ENCODE results near the gene NDRG3. TPM values are rescaled to one million over a fixed set of nuclear protein-coding genes. Genes with fewer than 3 reads are reported as not detected.

The NDRG3 gene
- total and polyA plus RNA-seq, 12 donors = 29.0 to 91.4 (median 53.0) TPM

GRCh38 chr20:36737183-36737499, 8.7 kb downstream of the NDRG3 start:
- TF ChIP-seq, protein P1, sequence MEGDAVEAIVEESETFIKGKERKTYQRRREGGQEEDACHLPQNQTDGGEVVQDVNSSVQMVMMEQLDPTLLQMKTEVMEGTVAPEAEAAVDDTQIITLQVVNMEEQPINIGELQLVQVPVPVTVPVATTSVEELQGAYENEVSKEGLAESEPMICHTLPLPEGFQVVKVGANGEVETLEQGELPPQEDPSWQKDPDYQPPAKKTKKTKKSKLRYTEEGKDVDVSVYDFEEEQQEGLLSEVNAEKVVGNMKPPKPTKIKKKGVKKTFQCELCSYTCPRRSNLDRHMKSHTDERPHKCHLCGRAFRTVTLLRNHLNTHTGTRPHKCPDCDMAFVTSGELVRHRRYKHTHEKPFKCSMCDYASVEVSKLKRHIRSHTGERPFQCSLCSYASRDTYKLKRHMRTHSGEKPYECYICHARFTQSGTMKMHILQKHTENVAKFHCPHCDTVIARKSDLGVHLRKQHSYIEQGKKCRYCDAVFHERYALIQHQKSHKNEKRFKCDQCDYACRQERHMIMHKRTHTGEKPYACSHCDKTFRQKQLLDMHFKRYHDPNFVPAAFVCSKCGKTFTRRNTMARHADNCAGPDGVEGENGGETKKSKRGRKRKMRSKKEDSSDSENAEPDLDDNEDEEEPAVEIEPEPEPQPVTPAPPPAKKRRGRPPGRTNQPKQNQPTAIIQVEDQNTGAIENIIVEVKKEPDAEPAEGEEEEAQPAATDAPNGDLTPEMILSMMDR (IDR thresholded peaks at IDR 0.05) = no peak
- TF ChIP-seq POLR2A (IDR thresholded peaks at IDR 0.05) = no peak
- Histone ChIP-seq H3K36me3 (replicated peaks in 1 of 2) (no peaks in the 10 kb centered on the region), H3K27me3 (no peaks in the 10 kb centered on the region), H3K4me3 (no peak overlapping the region), H3K9me3 (replicated peaks in 1 of 3) (no peaks in the 10 kb centered on the region), H3K4me1 (replicated peaks in 1 of 2) (peaks cover under 1 to 13% of the 10 kb centered on the region in 2 donors), H3K27ac (no peak overlapping the region)
- intact Hi-C loops (cut with DNase I) = no loop called here
- 92 to 94% (median 94%) methylated on average over 6 of the region's 6 CpGs for WGBS, 4 donors
- no peak for DNase-seq

GRCh38 chr20:36736451-36737182, 9.3 kb downstream of the NDRG3 start:
- intact Hi-C loops (cut with DNase I) = no loop called here
- no peak overlapping the region for H3K4me3 ChIP-seq
- TF ChIP-seq POLR2A (IDR thresholded peaks at IDR 0.05) = no peak
- TF ChIP-seq, protein P1 (IDR thresholded peaks at IDR 0.05) = no peak
- DNase-seq = no peak
- H3K27me3 ChIP-seq = no peaks in the 10 kb centered on the region
- H3K27ac ChIP-seq = no peak overlapping the region
- peaks cover 0 to 8% of the 10 kb centered on the region in 2 donors for H3K4me1 ChIP-seq (replicated peaks in 1 of 2)
- 92 to 97% (median 94%) methylated on average over 3 of the region's 3 CpGs for WGBS, 4 donors
- no peaks in the 10 kb centered on the region for H3K36me3 ChIP-seq (replicated peaks in 1 of 2)
- H3K9me3 ChIP-seq (replicated peaks in 1 of 3) = no peaks in the 10 kb centered on the region

DNA sequence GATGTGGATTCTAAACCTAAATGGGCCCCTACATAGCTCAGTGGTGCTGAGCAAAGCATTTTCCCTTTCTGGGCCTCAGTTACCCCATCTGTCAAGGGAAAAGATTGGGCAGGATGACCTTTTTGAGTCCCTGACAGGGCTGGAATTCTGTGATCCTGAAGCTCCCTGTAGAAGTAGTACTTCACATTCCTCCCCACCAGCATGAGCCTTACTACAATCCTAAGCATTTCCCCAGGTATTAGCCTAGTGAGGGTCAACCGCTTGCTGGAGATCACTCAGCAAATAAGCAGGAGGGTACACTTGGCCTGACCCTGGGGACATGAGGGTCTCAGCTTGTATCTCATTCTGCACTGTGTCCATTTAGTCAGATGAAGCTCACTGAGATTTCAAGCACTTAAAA, 13.4 kb downstream of the NDRG3 start:
- TF ChIP-seq POLR2A (IDR thresholded peaks at IDR 0.05) = no peak
- TF ChIP-seq, protein P1 (IDR thresholded peaks at IDR 0.05) = no peak
- WGBS, 4 donors = 90 to 100% (median 99%) methylated on average over 1 of the region's 1 CpG
- no peak for DNase-seq
- no peaks in the 10 kb centered on the region for H3K36me3 ChIP-seq (replicated peaks in 1 of 2)
- no peaks in the 10 kb centered on the region for H3K9me3 ChIP-seq (replicated peaks in 1 of 3)
- no peak overlapping the region for H3K4me3 ChIP-seq
- no peaks in the 10 kb centered on the region for H3K27me3 ChIP-seq
- intact Hi-C loops (cut with DNase I) = no loop called here
- no peak overlapping the region for H3K27ac ChIP-seq
- peaks cover 0 to 6% of the 10 kb centered on the region in 2 donors for H3K4me1 ChIP-seq (replicated peaks in 1 of 2)

DNA sequence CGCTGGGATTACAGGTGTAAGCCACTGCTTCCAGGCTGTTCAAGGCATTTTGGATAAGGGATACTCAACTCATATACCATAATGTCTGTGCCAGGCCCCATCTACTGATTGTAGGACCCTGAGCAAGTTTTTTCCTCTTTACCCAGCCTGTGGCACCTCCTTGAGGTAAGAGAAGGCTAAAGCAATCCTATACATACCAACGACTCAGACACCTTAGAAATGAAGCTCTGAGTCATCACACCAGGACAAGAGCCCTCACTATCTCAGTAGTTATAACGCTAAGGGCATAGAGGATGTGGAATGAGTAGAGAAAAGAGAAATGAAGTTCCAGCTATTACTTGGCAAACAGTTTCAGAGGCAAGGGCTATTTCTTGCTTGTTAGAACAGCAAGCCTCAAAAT, 16.9 kb downstream of the NDRG3 start:
- no peak for TF ChIP-seq POLR2A (IDR thresholded peaks at IDR 0.05)
- TF ChIP-seq, protein P1 (IDR thresholded peaks at IDR 0.05) = no peak
- Histone ChIP-seq H3K36me3 (replicated peaks in 1 of 2) (no peaks in the 10 kb centered on the region), H3K4me1 (replicated peaks in 1 of 2) (peaks cover 7 to 10% of the 10 kb centered on the region in 2 donors), H3K27ac (no peak overlapping the region), H3K27me3 (no peaks in the 10 kb centered on the region), H3K4me3 (no peak overlapping the region), H3K9me3 (replicated peaks in 1 of 3) (no peaks in the 10 kb centered on the region)
- intact Hi-C loops (cut with DNase I) = no loop called here
- no peak for DNase-seq
- WGBS, 4 donors = 56 to 64% (median 59%) methylated on average over 3 of the region's 3 CpGs
